Tongue (tissue), 2 donors: ENCODE results near the gene IFFO2. TPM values are rescaled to one million over a fixed set of nuclear protein-coding genes. Genes with fewer than 3 reads are reported as not detected.
"Not testable (repeated sequence)": the region's sequence is repeated elsewhere in the genome, so short reads cannot be mapped to it uniquely, and the experiment has no call there.

ENCODE experiments used
- DNase-seq: peaks from one replicate; pipeline ENCODE4 v3.0.0-alpha.2; 2015
- total RNA-seq: library from RNA; depleted of rRNA; stranded (reverse); fragments of >200 nt; gene quantifications from one replicate; pipeline ENCODE4 v1.2.3, GENCODE V29; 2014

IFFO2 gene
- total RNA-seq, 1 donor from 2014 or later = 8.6 TPM

DNA sequence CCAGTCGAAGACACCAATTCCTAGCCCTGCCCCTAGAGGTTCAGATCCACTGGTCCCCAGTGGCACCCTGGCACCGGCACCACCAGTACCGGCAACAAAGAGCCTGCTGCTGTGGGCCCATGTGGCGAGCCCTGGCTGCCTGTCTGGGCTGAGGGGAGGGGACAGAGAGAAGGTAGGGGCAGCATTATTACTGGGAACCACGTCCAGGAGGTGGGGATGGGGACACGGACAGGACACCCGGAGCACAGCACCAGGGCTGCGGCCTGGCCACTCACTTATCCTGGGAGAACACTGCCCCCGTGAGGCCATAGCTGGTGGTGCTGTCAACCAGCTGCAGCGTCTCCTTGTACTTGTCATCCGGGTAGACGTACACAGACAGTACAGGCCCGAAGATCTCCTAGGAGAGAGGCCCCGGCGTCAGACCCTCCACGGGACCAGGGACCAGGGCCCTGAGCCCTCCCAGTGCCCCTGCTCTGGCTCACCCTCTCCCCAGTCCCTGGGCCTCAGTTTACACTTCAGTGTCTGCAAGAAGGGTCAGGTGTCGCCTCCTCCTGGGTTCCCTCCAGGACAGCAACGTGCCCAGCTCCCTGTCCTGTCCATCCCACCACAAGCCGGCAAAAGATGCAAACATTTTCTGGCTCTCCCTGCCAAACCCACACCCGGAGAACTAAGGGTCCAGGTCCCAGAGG is 81.2 kb downstream of the IFFO2 start:
- peak; percentile 94 for DNase-seq

DNA sequence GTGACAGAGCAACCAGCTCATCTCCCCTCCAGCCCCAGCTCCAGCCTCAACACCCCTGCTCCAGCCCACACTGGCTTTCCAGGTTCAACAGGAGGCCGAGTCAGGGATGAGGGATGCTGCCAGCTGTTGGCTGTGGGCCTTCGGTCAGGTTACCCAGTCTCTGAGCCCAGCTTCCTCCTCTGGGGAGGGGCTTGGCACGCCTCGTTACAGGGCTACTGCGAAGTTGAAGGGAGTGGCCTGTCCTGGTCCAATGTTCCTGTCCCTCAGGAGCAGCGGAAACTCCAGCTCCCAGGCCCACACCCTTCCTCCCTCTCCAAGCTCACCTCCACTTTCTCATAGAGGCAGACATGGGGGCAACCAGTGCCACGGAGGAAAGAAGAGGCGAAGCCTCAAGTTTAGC is 81.9 kb downstream of the IFFO2 start:
- peak; percentile 38 for DNase-seq

DNA sequence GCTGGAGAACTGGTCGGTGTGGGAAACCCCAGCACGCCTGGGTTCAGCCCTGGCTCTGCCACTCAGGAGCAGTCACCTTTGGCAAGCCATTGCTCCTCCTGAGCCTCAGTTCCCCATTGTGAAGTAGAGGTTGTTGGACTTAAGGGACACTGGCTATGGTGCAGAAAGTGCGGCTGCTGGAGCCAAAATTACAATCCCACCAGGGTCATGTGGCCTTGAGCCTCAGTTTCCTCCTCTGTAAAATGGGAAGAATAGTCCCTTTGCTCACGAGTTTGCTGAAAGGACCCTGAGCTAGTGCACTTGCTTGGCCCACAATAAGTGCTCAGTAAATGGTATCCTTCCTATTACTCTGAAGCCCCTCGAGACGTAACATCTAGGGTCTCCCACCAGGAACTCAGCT is 82.4 kb downstream of the IFFO2 start:
- DNase-seq = no peak

DNA sequence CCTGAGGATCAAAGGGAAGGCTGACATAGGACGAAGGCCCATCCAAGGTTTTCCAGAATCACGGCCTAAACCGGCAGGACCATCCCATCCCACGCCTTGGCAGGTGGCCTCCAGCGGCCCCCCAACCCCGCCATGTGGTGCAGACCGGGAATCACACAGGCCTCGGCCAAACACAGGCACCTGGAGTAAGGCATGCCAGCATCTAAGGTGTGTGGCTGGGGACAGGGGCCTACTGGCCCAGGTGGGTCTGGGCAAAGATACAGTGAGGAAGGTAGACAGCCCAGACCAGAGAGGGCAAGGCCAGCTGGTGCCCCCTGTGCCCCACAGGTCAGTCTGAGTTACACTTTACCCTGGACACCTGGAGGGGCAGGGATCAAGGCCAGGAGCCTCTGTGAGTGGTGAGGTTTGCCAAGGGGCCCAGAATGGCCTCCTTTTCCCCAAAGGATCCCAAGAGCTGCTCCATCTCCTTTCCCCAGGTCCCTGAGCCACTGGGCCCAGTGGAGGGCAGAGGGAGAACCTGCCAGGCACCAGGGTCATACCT is 84.3 kb downstream of the IFFO2 start:
- no peak for DNase-seq

DNA sequence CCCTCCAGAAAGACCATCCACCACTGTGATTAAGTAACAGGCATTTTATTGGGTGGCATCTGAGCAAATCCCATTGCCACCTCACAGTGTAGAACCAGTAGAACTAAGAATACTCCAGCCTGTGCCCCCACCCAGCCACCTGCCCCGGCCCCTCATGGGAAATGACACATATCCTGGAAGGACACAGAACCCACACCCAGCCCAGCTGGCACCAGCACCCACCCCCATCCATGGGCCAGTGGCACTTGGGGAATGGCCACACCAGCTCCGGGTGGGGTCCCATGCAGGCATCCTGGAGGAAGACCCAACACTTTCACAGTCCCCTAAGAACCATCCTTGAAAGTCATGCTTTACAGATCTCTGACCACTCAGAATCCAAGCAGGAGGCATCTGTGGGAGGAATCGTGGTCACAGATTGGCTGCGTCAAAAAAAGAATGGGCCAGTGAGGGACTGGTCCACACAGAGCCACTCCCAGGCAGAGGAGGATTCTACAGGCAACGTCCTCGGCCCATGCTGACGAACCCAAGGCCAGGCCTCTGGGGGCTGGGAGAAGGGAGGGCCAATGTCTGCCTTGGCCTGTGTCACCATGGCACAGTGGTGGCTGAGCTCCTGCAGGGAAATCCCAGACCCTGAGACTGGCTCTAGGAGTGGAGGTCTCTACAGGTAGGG is 84.9 kb downstream of the IFFO2 start:
- no peak for DNase-seq

DNA sequence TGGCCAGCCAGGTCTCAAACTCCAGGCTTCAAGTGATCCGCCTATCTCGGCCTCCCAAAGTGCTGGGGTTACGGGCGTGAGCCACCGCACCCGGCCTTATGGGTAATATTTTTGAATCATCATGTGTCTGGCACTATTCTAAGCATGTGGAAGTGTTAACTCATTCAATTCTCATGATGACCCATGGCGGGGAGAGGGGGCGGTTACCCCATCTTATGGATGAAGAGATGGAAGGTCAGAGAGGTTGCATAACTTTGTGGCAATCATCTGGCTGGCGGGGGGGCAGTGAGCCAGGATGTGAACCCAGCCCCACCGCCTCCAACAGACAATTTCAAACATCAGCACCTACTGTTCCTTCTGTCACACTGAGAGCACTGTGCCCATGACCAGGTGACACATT is 85.5 kb downstream of the IFFO2 start:
- DNase-seq = no peak

DNA sequence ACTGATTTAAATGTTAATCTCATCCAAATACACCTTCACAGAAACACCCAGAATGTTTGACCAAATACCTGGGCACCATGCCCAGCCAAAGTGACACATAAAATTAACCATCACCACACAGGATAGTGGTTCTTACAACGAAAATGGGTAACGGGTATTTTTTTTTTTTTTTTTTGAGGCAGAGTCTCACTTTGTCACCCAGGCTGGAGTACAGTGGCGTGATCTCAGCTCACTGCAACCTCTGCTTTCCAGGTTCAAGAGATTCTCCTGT is 85.9 kb downstream of the IFFO2 start:
- not testable (repeated sequence) for DNase-seq

DNA sequence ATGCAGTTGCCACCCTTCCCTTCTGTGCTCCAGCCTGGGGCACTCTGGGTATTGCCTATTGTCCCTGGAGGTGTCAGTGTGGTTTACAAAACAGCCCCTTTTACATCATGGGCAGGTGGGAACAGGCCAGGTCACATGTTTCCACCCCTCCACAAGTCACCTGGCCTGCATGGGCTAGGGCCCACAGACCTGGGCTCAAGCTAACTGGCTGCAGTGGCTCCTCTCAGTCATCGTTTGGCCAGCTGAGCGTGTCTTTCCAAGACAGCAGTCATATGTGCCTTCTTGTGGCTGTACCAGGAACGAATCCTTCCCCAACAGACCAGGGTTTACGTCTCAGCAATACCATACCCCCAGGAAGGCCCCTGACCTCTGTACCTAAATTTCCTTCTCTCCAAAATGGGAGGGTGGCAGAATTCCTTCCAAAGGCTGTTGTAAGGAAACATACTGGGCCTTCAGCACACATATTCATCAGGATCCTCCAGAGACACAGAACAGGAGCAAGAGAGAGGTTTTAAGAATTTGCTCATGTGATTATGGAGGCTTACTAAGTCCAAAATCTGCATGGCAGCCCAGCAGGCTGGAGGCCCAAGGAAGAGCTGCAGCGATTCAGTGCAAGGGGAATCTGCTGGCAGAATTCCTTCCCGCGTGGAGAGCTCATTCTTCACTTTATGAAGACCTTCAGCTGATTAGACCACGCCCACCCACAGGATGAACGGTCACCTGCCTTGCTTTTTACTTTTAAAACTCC is 86.5 kb downstream of the IFFO2 start:
- DNase-seq = no peak

DNA sequence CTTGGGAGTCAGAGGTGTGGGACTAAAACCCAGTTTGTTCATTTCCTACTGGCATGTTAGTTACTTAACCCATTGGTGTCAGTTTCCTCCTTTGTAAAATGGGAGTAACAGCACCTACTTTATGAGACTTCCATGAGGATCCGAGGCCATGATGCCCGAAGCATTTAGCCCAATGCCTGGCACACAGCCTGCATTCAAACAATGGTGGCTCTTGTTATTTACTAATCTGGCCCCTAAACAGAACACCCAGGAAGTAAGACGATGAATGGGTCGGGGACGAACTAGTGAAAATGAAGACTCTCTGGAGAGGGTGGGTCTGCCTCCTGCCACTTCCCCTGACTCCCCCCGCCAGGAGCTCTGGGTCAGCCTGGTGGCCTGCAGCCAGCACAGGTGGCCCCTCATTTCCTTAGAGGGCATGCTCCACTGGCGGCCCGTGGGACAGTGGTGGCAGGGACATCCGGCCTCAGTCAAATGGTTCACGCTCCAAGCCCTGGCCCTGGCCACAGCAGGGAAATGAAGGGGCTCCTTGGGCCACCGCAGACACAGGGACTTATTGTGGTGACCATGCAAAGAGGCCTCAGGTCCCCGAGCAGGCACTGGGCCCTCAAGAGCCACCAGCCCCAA is 87.6 kb downstream of the IFFO2 start:
- no peak for DNase-seq

DNA sequence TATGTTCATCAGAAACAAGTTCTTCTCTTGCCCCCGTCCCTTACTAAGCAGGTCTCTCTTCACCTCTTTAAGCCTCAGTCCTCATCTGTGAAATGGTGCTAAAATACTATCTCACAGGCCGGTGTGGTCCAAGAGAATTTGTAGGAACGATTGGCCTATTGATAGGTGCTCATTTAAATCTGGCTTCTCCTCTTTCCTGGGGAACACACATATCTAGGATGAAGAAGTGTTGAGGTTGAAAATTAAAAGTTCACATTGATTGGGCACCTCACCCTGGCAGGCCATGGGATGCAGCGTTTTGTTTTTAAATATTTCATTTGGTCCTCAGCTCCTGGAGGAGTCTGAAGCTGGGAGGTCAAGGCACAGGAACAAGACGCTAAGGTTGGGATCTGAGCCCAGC is 88.1 kb downstream of the IFFO2 start:
- DNase-seq = no peak

DNA sequence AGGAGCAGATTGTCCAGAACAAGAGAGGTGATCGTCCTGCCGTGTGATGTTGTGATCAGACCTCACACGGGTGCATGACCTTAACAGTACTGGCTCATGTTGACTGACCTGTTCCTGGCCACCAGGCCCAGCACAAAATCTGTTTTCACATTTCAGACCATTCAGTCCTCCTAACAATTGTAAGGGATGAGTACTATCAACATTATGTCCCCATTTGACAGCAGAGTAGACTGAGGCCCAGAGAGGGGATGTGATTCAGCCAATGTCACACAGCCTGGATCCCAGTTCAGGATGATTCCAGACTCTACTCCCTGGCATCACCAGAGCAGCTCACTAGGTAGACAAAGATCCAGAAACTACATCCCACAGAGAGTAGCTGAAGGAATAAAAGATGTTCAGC is 89.6 kb downstream of the IFFO2 start:
- DNase-seq = no peak

DNA sequence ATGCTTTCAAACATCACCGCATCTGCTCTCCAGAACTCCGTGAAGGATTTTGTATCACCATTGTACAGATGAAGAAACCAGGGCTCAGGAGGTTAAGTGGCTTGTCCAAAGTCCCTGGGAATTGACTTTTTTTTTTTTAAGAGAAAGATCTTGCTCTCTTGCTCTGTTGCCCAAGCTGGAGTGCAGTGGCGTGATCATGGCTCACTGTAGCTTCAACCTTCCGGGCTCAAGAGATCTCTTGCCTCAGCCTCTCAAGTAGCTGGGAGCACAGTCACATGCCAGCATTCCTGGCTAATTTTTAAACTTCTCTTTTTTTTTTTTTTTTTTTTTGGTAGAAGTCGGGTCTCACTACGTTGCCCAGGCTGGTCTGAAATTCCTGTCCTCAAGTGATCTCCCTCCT is 90.2 kb downstream of the IFFO2 start:
- DNase-seq = no peak

DNA sequence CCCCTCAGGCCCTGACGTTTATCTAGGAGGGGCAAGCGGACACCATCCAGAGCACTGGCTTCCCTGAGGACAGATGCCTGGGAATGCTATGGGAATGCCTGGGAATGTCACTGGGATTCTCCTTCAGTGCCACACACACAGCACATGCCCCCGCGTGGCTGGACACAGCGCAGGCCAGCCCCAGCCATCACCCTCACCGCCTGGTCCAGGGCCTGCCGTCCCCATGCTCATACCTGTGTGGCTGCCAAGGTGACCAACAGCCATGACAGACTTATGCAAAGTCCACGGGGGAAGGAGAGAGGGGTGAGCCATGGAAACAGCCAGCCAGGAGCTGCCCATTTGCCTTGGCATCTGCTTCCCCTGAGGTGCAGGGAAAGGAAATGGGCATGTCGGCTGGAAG is 91.3 kb downstream of the IFFO2 start:
- DNase-seq = no peak

DNA sequence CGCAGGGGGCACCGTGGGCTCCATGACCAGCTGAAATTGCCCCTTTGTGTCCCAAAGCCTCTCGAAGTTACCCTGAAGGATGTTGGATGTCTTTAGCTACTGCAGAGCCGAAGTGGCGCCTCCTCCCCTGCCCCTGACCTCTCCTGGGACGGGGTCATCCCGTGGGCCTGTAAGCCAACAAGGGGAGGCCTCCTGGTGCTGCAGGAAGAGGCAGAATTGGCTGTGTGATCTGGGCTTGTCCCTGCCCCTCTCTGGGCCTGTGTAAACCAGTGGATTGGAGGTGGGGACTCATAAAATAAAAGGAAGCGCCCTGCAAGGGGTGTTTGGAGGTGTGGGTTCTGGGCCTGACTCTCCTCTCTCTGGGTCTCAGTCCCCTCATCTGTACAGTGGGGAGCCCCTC is 94.9 kb downstream of the IFFO2 start:
- no peak for DNase-seq

DNA sequence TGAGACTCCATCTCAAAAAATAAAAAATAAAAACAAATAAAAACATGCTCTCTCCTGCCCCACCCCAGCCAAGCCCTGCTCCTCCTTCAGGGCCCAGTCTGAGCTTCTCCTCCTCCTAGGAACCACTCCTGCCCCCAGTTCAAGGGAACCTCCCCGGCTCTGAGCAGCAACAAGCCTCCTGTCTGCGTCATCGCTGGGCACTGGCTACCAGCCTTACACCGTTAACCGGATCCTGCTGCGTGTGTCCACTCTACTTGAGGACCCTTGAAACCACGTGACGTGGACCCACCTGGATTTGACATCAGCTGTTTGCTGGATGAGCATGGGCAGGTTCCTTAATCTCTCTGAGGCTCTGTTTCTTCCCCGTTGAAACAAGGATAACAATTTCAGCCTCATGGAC is 95.4 kb downstream of the IFFO2 start:
- no peak for DNase-seq

DNA sequence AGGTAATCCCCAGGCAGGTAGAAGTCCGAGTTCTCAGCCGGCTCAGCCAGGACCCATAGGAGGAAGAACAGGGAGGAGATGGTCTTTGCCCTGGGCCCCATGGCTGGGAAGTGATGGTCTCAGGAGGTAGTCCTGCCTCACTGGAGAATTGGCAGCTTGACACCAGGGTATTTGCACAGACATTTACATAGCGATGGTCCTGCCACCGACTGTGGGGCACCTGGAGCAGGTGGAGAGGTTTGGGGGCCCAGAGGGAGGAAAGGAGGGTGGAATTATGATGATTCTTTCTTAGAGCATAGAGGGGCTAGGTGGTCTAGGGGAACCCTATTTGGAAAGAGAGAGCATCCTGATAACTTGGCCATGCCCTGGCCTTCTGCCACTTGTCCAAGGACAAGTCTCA is 96.9 kb downstream of the IFFO2 start, which contains the start of gene TAS1R2:
TAS1R2 (minus strand) TSS at position 101 of the 400 bp plus-strand sequence; CDS start at position 101, 0 bp downstream.
- DNase-seq = no peak

DNA sequence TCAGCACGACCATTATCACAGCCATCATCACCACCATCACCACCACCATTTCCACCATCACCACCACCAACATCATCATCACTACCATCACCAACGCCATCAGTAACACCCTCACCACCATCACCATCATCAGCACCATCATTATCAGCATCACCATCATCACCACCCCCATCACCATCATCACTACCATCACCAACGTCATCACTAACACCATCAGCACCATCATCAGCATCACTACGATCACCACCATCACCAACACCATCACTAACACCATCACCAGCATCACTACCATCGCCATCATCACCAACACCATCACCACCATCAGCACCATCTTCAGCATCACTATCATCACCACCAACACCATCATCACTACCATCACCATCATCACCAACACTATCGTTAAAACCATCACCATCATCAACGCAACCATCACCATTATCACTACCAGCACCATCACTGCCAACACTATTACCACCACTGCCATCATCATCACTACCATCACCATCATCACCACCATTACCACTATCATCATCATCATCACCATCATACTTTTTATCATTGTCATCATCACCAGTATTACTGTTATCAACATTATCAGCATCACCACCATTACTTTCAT is 98.3 kb downstream of the IFFO2 start:
- DNase-seq = no peak

DNA sequence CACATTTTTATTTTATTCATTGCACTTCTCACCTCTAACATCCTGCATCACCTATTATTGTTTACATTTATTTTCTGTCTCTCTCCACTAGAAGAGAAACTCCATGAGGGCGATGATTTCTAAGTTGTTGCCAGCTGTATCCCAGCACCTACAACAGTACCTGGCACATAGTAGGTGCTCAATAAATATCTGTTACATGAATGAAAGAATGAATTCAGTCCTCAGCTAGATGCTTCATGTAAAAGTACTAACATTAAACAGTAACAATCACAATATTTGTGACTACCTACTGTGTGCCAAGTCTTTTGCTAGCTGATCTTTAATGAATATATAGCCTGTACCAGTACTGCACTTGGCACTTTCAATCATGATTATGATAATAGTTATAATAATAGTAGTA is 100.0 kb downstream of the IFFO2 start:
- no peak for DNase-seq

DNA sequence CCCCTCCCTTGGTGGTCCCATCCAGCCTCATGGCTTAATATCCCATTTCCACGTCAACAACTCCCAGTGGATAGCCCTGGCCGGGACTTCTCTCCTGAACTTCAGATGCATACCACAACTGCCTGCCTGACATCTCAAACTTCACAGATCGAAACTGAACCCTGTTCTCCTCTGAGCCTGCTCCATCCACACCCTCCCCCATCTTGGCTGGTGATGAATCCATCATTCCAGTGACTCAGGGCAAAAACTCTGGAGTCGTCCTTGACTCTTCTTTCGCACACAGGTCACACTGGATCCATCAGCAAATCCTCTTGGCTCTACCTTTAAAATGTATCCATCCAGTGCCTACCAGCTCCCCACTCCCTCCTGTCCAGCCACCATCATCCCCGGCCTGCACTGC is 100.9 kb downstream of the IFFO2 start:
- no peak for DNase-seq

DNA sequence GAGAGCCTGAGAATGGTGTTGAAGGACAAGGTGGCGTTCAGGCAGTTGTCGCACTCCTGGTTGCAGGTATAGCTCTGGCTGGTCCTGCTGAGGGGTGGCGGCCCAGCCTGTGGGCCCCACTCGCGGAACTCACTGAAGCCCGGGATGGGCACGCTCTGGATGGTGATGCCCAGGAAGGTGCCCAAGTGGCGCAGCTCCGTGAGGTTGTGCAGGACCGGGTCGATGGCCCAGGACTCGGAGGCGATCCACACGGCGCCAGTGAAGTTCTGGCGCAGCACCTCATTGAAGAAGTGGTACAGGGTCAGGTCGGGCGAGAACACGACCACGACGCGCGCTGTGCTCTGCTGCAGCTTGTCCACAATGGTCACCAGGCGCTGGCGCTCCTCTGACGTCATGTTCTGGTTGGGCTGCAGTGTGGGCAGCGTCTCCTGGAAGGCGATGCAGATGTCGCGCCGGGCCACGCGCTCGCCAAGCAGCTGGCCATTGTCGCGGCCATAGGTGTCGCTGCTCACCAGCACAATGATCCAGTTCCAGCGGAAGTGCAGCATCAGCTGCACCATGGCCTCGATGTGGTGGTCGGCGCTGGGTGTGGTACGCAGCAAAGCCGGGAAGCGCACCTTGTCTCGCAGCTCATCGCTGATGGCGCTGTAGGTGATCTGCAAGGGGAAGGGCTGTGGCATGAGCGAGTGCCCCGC is 102.0 kb downstream of the IFFO2 start:
- DNase-seq = no peak
